ENCODE measurements around the gene ETV3. TPM values are rescaled to one million over a fixed set of nuclear protein-coding genes. Genes with fewer than 3 reads are reported as not detected.

The ETV3 gene
- total RNA-seq, 4 donors from 2014 or later = 3.4 to 28.1 (median 18.1) TPM

DNA sequence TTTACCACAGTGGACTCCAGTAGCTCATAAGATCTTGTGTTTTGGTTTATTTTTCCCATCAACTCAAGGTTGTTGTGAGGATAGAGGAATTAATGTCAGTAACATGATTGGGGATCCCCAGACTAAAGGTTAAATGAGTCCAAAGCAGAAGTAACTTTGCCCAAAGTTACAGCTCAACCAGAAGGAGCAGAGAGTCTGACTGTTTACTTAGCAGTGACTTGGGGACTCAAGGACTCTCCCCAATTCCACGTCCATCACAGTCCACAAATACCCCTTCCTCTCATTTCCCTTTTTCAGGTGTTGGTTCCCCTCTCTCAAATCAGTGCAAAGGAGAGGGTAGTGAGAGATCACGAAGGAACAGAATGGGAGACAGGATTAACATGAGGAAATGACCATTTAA, 4.0 kb upstream of the ETV3 start:
- Histone ChIP-seq H3K9me3 (no peaks in the 10 kb centered on the region), H3K4me1 (peaks cover 0 to 8% (median 3%) of the 10 kb centered on the region in 4 donors), H3K4me3 (no peak overlapping the region), H3K27ac (no peak overlapping the region), H3K36me3 (no peaks in the 10 kb centered on the region), H3K27me3 (no peaks in the 10 kb centered on the region)
- WGBS, 2 donors (ENCODE audit: low coverage in 1 of 2) = 25 to 49% methylated on average over 2 of the region's 2 CpGs
- in situ Hi-C loops (cut with MboI; ENCODE audit: low pct_ligation_motif_present in 1 of 4, low pct_unique_long_range_greater_than_20kb in 1 of 4, low sequenced_read_pairs in 3 of 4) = no loop called here
- TF ChIP-seq, protein P1, sequence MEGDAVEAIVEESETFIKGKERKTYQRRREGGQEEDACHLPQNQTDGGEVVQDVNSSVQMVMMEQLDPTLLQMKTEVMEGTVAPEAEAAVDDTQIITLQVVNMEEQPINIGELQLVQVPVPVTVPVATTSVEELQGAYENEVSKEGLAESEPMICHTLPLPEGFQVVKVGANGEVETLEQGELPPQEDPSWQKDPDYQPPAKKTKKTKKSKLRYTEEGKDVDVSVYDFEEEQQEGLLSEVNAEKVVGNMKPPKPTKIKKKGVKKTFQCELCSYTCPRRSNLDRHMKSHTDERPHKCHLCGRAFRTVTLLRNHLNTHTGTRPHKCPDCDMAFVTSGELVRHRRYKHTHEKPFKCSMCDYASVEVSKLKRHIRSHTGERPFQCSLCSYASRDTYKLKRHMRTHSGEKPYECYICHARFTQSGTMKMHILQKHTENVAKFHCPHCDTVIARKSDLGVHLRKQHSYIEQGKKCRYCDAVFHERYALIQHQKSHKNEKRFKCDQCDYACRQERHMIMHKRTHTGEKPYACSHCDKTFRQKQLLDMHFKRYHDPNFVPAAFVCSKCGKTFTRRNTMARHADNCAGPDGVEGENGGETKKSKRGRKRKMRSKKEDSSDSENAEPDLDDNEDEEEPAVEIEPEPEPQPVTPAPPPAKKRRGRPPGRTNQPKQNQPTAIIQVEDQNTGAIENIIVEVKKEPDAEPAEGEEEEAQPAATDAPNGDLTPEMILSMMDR (IDR thresholded peaks at IDR 0.05) = no peak
- TF ChIP-seq POLR2A (IDR thresholded peaks at IDR 0.05) = no peak
- no peak for TF ChIP-seq POLR2AphosphoS5 (IDR thresholded peaks at IDR 0.05)
- no peak for TF ChIP-seq EP300 (IDR thresholded peaks at IDR 0.05; ENCODE audit: low read depth)
- no peak for DNase-seq
- intact Hi-C loops (cut with DNase I; ENCODE audit: low total_unique reads) = no loop called here

DNA sequence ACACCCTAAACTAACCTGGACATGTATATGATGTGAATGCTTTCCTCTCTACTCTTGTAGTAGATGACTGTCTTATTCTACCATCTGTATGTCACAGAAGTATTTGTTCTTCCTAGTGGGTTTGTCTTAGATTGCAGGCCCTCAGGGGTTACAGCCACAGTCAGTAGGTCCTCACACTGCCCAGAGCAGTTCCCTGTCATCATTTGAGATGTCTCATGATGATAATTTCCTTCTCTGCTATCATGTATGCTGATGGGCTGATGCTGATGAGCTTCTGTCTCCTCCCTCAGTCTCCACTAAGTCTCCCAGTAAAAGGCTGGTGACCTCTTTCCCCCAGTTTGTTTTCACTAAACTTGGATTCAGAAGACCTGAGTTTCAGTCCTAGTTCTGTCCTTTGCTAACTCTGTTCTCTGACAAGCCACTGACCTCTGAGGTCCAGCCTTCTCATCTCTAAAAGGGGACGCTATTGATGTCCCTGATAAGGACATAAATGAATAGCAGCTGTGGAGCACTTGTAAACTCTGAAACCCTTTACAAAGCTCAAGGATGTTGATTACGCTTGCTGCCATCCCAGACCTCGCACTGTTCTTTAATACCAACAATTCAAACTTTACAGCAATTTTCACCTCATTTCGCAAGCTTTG, 3.1 kb upstream of the ETV3 start:
- no peaks in the 10 kb centered on the region for H3K9me3 ChIP-seq
- no peaks in the 10 kb centered on the region for H3K27me3 ChIP-seq
- 87 to 90% methylated on average over 3 to 4 of the region's 4 CpGs for WGBS, 2 donors (ENCODE audit: low coverage in 1 of 2)
- TF ChIP-seq, protein P1 (IDR thresholded peaks at IDR 0.05) = no peak
- TF ChIP-seq EP300 (IDR thresholded peaks at IDR 0.05; ENCODE audit: low read depth) (no peak), POLR2A (IDR thresholded peaks at IDR 0.05) (no peak)
- no peak overlapping the region for H3K27ac ChIP-seq
- intact Hi-C loops (cut with DNase I; ENCODE audit: low total_unique reads) (no loop called here), in situ Hi-C loops (cut with MboI; ENCODE audit: low pct_ligation_motif_present in 1 of 4, low pct_unique_long_range_greater_than_20kb in 1 of 4, low sequenced_read_pairs in 3 of 4) (no loop called here)
- peaks cover 9 to 17% (median 12%) of the 10 kb centered on the region in 4 donors for H3K4me1 ChIP-seq
- H3K36me3 ChIP-seq = no peaks in the 10 kb centered on the region
- H3K4me3 ChIP-seq = no peak overlapping the region
- DNase-seq = no peak

- in situ Hi-C loops (cut with MboI; ENCODE audit: low pct_ligation_motif_present in 1 of 4, low pct_unique_long_range_greater_than_20kb in 1 of 4, low sequenced_read_pairs in 3 of 4) = no loop called here
- TF ChIP-seq POLR2AphosphoS5 (IDR thresholded peaks at IDR 0.05) (no peak), EP300 (IDR thresholded peaks at IDR 0.05; ENCODE audit: low read depth) (no peak), POLR2A (IDR thresholded peaks at IDR 0.05) (no peak)
- TF ChIP-seq, protein P1 (IDR thresholded peaks at IDR 0.05) = no peak
- H3K27ac ChIP-seq = no peak overlapping the region
- DNase-seq = no peak
- H3K9me3 ChIP-seq = no peaks in the 10 kb centered on the region
- 56 to 66% methylated on average over 2 of the region's 2 CpGs for WGBS, 2 donors (ENCODE audit: low coverage in 1 of 2)
- intact Hi-C loops (cut with DNase I; ENCODE audit: low total_unique reads) = no loop called here
- peaks cover 13 to 25% (median 15%) of the 10 kb centered on the region in 4 donors for H3K4me1 ChIP-seq
- H3K27me3 ChIP-seq = no peaks in the 10 kb centered on the region
- no peak overlapping the region for H3K4me3 ChIP-seq
- H3K36me3 ChIP-seq = peaks cover 0 to 6% (median 1%) of the 10 kb centered on the region in 4 donors
Measured at GRCh38 chr1:157140063-157140588, 1.9 kb upstream of the ETV3 start.

GRCh38 chr1:157139052-157139715, 989 bp upstream of the ETV3 start:
- TF ChIP-seq EP300 (IDR thresholded peaks at IDR 0.05; ENCODE audit: low read depth) (no peak), POLR2AphosphoS5 (IDR thresholded peaks at IDR 0.05) (no peak), POLR2A (IDR thresholded peaks at IDR 0.05) (no peak)
- TF ChIP-seq, protein P1 (IDR thresholded peaks at IDR 0.05) = no peak
- WGBS, 2 donors (ENCODE audit: low coverage in 1 of 2) = 24 to 55% methylated on average over 3 to 9 of the region's 9 CpGs
- intact Hi-C loops (cut with DNase I; ENCODE audit: low total_unique reads) (no loop called here), in situ Hi-C loops (cut with MboI; ENCODE audit: low pct_ligation_motif_present in 1 of 4, low pct_unique_long_range_greater_than_20kb in 1 of 4, low sequenced_read_pairs in 3 of 4) (no loop called here)
- H3K9me3 ChIP-seq = no peaks in the 10 kb centered on the region
- no peak for DNase-seq
- peaks cover 0 to 15% (median 6%) of the 10 kb centered on the region in 4 donors for H3K36me3 ChIP-seq
- H3K27me3 ChIP-seq = no peaks in the 10 kb centered on the region
- H3K4me1 ChIP-seq = peaks cover 13 to 25% (median 15%) of the 10 kb centered on the region in 4 donors
- peak overlapping the region; percentile 86 to 100 (median 92) for H3K4me3 ChIP-seq
- peak overlapping the region; percentile 95 to 99 (median 98) for H3K27ac ChIP-seq
